HL-60/S4 treated with retinoic acid at 250 ng/mL for 4 days and 3 days (cell line): ENCODE results near the gene LRRC4C.

Experiments
- in situ Hi-C: fragments of 300-500 bp; cut with MboI; formaldehyde crosslinking; loops from 2 replicates; pipeline ENCODE4 v1.7.0; 2022; ENCODE audit warnings: low sequenced_read_pairs

Gene LRRC4C

DNA sequence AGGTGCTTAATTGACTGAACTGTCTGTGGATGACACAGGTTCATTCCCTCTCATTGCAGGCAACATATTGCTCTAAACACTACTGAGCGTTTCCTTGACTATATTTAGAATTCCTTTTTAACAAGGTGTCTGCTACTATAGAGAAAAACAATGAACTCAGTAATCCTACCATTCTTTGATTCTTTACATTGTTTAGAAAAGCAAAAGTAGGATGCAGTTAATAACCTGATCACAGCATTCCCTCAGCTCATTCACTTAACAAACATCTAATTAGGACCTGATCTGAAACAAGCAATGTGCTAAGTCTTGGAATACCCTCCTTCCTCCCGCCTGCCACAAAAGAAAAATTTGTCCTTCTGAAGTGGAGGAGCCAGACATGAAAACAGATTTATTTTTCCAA is 313.1 kb downstream of the LRRC4C start:
- in situ Hi-C loops = no loop called here

DNA sequence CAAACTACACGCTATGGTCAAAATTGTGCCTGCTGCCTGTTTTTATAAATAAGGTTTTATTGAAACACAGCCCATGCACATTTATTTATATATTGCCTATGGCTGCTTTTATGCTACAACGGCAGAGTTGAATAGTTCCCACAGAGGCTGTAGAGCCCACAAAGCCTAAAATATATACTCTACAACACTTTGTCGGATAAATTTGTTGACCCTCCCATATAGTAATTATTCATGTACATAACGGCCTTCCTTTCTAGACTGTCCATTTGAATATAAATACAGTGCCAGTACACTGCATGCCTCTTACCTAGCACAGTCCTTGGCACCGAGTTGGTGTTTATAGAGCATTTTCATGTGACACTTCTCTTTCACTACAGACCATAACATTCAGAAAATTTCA is 314.0 kb downstream of the LRRC4C start:
- in situ Hi-C loops = no loop called here

DNA sequence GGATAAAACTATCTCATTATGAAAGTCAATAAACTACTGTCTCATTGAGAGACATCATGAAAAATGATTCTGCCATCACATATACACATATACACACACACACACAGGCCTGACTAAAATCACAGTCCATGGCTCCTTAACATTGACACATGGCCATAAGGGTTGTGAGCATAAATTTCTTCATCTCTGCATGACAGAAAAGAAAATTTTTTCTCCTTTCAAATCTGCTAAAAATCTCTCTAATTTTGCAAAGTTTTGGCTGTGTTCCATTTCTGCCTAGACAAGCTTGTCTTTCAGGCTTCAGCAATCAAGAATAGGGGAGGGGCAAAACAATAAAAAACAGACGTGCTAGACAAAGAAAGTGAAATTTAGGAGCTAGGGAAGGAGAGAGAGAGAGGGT is 324.5 kb downstream of the LRRC4C start:
- in situ Hi-C loops = no loop called here

DNA sequence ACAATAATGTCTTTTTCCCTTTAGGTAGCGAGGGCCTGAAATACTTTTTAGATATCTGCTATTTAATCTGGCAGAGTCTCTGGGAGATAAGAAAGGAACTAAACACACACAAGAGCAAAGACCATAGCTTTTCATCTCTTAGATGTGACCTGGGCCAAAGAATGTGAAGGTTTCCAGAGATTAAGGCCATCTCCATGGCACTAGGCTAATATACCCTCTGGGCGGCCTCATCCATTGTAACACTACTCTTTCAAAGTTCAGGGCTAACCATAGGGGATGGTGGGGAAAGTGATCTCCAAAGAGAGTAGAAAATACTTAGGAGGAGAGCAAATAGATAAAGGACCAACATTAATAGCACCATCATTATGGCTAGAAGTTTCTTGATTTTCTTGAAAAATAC is 326.4 kb downstream of the LRRC4C start:
- in situ Hi-C loops = no loop called here

DNA sequence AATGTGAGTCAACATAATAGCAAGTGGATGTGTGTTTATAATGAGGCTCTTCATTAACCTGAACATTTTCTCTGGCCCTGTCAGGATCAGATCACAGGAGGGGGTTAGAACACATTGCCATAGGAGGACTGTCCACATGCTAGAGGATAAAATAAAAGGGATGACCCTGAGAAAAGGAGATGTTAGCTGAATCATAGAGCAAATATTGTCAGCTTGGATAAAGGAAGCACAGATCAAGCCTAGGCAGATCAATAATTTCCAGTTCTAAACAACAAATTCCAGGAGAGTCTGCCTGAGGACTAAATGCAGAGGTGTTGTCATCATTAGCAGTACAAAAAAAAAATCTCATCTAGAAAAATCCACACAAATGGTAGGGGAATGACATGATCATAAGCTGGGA is 337.9 kb downstream of the LRRC4C start:
- in situ Hi-C loops = no loop called here

DNA sequence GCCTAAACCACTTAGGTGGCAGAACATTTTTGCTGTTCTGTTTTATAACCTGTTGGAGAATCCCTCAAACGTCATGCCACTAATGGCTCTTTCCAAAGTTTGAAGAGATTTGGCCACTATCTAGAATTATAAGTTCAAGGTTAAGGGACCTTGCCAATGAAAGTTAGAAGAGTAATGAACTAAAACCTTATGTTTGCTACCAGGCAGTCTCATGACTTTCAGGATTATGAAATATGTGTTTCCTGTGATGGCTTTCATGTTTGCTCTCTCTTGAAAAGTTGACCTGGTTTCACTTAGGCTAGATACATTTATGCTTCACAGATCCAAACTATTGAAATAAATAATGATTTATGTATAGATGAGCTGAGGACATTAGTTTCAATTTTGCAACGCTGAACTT is 340.0 kb downstream of the LRRC4C start:
- in situ Hi-C loops = no loop called here

DNA sequence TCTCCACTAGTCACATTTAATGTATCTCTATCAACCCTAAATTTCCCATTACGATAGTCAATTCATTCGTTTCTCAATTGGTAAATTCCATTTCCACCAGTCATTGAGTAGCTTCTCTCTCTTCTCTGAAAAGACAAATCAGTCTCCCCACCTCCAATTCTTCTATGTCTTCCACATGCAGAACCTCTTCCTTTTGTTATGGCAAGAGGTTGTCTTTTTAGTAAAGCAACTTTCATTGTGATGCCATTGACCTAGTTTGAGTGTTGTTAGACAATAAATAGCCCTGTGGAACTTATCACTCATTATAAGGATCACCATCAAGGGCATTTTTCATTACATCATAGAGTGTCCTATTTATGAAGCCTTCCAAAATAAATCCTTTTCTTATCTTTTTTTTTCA is 340.9 kb downstream of the LRRC4C start:
- in situ Hi-C loops = no loop called here

DNA sequence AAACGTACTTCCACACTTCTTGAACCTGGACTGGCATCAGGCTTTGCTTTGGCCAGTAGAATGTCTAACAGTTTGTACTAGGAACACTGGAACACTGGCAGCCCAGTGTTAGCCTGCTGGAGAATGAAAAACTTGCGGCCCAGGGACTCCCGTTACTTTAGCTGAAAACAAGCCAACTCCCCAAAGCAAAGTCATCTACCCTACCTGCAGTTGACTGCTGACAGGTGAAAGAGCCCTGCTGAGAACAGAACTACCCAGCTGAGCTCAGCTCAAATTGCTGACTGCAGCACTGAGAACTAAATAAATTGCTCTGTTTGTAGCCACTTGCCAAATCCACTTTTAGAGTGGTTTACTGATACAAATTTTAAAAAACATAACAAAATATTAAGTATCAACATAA is 342.5 kb downstream of the LRRC4C start:
- in situ Hi-C loops = no loop called here

DNA sequence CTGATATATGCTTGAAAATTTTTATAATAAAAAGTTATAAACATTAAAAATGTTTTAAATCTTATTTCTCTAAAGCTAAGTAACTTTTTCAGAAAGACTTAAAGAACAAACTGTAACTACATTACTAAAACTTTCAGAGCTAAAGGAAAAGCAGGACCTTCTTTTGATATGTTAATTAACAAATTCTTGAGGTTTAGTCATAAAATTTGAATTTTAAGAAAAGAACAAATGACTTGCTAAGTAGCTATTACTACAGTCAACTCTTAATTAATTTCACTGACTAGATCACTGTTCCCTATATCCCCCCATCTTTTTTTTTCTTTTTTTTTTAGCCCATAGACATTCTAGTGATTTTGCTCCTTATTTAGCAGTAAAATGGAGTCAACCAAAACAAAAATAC is 344.4 kb downstream of the LRRC4C start:
- in situ Hi-C loops = no loop called here

DNA sequence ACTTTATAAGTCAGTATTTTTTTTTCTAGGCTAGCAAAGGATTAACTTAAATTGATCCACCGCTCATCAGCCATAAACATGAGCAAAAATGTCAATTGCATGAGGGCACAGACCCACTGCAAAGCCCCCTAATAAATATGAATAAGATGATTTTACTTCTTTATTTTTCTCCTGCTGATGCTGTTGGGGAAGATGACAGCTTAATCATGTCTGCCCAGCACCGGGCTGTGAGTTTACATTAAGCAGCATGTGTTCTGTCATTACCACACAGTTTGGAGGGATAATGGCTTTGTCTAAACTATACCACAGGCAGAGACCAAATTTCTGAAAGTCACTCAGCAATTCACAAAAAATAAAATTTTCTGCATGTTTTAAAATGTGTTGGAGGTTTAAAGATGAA is 346.3 kb downstream of the LRRC4C start:
- in situ Hi-C loops = no loop called here

DNA sequence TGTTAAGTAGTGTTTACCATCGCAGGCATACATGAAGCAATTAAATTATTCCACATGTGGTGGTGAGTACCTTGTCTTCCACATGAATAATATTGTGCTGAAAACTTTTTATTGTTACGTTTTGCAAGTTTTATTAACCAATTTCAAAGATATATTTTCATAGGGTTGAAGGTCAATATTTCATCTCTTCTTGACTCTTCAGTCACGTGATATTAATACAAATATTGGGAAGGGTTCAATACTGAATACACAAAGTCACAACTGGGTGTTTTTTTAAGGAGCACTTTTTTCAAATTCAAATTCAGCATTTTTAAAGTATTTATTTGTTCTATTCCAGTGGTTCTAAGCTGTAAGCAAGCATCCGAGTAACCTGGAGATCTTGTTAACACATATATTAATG is 348.9 kb downstream of the LRRC4C start:
- in situ Hi-C loops = no loop called here

DNA sequence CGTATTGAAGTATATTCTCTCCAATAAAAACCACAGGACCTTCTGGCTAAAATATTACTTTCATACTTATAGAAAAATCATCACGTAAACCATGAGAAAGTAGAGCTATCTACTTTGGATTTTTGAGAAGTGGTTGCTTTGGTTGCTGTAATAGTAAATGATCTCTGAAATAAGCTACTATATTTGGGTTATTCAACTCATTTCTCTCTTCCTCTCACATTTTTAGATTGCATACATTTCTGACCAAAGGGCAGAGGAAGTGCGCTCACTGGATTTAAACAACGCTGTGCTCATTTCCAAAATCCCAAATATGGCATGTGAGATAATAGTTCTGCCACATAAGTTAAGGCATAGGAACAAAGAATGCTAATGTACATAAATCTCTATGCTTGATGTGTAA is 357.0 kb downstream of the LRRC4C start:
- in situ Hi-C loops = no loop called here

DNA sequence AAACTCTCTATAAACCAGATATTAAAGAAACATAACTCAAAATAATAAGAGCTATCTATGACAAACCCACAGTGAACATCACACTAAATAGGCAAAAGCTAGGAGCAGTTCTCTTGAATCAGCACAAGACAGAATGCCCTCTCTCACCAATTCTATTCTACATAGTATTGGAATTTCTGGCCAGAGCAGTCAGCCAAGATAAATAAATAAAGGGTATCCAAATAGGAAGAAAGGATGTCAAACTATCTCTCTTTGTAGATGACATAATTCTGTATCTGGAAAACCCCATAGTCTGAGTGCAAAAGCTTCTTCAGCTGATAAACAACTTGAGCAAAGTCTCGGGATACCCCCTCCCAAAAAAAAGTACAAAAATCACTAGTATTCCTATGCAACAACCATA is 359.8 kb downstream of the LRRC4C start:
- in situ Hi-C loops = no loop called here

DNA sequence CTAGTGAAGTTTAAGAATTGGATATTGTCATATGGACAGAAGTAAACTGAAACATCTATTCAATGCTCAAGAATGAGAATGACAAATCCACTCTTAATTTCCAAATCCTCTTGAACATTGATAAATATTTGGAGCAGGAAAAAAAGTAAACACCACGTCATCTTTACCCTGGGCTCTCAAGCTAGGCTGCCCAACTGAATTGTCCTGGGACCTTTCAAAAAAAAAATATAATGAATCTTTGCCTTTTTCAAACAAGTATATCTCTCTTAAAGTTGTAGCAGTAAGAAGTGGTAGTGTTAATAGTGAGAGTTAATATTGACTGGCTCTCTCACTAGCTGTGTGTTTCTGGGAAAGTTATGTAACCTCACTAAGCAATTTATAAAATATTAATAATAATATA is 374.3 kb downstream of the LRRC4C start:
- in situ Hi-C loops = no loop called here

DNA sequence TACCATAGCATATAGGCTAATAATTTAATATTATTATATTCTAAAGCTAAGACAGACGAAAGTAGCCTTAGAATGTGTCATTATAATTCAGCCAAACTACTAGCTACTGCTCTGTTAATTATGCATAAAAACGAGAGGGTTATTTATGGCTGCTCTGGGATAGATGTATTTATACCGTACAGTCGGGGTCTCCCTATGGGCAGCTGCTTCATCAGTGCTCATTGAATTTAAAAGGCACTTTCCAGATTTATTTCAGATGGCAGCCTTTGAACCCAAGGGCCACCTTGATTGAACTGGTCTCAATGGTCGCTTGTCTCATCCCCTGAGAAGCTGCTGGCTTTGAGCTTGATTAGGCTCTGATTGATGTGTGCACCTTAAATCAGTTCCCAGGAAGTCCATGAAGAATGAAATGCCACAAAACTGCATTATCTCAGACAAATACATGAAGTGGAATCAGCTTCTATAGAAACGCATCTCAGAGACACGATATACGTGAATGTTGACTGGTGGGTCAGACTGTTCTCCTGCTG is 377.6 kb downstream of the LRRC4C start:
- in situ Hi-C loops = no loop called here

DNA sequence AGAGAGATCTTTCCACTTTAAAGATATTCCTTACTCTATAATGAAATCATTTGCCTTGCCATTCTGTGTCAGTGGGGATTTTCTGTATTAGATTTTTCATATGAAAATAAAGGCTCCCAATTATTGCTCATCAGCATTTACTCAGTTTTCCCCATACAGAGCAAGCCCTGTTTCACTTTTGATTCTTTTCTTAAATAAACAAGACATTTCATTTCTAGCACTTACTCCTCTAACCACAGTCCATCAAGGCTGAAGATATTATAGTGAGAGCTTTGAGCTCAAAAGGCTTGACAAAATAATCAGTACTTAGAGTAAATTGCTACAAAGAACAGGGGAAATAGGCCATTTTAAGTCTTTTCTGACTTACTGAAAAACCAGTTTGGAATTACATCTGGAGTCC is 385.1 kb downstream of the LRRC4C start:
- in situ Hi-C loops = no loop called here

DNA sequence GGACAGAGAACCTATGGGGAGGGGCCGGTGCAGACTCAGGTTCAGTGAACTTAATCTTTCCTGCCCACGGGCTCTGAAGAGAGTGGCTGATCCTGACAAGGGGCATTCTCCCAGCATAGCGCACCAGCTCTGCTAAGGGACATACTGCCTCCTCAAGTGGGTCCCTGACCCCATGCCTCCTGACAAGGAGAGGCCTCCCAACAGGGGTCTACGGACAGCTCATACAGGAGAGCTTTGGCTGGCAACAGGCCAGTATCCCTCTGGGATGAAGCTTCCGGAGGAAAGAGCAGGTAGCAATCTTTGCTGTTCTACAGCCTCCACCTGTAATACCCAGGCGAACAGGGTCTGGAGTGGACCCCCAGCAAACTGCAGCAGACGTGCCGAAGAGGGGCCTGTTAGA is 394.0 kb downstream of the LRRC4C start:
- in situ Hi-C loops = no loop called here

DNA sequence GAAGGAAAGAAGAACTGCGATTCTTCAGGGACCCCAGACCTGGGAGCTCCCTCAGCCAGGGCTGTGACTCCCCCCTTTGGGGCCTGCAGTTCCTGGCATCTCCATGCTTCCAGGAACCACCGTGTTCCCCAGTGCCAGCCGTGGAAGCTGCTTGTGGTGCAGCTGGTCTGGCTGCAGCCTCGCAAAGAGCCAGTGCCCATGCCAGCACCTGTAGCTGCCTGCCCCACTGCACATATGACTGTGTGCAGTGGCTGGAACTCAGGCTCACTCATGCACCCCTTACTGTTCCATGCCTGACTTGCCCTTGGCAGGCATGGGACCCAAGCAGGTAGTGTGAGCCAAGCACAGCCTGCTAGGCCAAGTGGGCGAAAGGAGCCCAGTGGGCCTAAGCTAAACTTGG is 401.3 kb downstream of the LRRC4C start:
- in situ Hi-C loops = no loop called here

DNA sequence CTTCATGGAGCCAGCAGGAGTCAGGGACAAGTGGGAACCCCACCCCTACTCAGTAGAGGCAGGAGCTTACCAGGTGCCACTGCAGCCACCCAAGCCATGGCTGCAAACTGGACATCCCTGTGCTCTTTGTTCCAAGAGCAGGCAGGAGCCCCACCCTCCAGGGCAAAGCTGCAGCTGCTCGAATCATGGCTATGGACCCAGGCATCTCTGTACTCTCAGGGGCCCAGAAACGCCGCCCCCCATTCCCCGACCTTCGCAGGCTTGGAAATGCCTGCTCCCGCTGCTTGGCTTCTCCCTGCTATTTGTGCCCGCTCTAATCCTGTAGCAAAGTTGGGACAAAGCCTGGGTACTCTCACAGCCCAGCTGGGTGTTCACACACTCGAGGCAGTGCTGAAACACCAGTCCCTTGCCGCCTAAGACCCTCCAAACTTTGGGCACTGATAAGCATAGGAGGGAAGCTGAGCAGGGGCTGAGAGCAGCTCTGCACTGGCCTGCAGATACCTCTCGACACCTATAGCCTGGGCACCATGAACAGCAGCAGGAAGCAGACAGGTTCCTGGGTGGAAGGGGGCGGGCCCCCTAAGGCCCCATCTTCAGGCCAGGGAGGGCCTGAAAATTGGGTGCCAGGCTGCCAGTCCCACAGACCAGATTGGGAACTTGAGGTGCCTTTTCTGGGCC is 402.4 kb downstream of the LRRC4C start:
- in situ Hi-C loops = no loop called here

DNA sequence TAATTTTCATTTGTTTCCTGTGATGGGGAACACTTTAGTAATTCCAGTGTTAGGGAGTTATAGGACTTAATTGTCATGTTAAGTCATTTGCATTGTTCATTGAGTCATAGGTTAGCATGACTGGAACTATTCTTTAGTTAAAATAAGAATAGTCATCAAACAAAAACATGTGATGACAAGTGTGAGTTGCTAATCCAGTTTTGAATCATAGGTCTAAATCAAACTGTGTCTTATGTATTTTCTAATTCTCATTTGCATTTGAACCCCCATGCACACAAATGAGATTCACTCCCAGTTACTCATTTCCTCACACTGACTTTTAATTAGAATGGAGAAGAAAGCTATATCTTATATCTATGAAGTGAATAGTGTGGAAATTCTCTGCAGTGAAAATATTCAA is 405.6 kb downstream of the LRRC4C start:
- in situ Hi-C loops = no loop called here

DNA sequence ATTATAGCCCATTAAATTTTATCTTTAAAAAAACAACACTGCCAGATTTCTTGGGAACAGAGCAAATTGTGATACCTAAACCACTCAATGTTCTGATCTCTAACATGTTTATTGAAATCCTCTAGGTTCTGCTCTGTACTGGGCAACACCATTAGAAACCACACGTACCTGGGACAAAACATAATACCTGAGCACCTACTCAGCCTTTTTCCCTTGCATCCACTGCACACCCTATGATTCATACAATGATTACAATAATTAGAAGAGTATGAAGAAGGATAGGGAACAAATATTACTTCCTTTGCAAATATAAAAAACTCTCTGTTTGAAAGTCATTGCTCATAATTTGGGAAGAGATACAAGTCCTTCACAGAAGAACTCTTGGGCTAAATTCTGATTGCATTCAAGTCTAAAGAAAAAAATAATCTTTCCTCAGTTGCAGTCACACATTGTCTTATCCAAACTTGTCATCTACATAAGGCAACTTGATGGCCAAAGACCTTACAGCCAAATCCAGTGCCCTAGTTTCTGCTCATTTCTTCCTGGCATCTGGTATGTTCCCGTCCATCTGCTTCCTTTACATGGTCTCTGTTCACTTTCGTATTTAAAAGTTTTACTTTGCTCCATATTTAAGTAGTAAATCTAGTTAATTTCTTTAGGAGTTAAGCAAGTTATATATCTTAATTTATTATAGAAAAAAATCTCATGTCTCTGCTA is 407.4 kb downstream of the LRRC4C start:
- in situ Hi-C loops = no loop called here

DNA sequence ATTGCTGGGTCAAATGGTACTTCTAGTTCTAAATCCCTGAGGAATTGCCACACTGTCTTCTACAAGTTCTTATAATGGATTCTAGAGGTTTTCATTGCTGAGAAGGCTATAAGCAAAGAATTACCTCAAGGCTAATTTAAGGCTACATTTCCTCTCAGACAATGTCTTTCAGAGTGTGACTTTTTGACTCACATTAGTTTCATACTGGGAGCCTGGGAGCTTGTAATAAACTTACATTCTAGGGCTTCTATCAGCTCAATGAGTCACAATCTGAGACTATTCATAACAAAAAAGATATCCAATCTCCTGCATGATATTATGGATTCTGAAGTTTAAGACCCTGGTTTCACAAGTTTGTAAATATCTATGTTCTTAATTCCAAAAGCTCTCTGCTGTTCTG is 408.7 kb downstream of the LRRC4C start:
- in situ Hi-C loops = no loop called here

DNA sequence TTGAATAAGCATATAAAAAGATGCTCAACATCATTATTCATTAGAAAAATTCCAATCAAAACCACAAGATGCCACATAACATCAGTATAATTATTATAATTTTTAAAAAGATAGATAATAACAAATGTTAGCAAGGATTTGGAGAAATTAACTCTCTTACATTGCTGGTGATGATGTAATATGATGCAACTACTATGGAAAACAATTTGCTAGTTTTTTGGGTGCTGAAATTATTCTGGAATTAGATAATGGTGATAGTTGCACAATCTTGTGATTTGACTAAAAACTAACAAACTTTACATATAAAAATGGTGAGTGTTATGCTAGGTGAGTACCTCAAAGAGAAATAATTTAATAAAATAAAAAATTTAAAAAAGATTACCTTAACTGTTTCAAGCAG is 412.2 kb downstream of the LRRC4C start:
- in situ Hi-C loops = no loop called here
